ENCODE measurements around the gene SPRR2D.

The SPRR2D gene

DNA sequence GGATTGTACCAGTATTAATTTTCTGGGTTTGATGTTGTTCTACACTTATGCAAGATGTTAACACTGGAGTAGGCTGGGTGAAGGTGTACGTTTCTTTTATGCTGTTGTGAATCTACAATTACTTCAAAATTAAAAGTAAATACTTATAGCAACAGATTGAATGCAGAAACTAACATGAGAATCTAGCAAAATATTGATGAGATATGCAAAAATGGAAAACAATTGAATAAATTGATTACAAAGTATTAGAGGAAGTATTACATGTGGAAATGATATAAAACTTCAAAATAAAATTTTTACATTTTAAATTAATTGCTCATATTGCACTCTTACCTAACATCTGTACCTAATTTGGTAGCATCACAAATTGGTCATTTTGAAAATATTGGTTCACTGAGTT, 45.1 kb downstream of the SPRR2D start:
- TF ChIP-seq TAF1 (IDR thresholded peaks at IDR 0.05; ENCODE audit: borderline replicate concordance, insufficient read depth, low read length) (no peak), POLR2AphosphoS5 (IDR thresholded peaks at IDR 0.05; ENCODE audit: low read depth, low read length) (no peak), FOXP2 (optimal IDR thresholded peaks at IDR 0.05; ENCODE audit: borderline replicate concordance, extremely low read depth, extremely low read length, insufficient read depth) (no peak), SIN3A (IDR thresholded peaks at IDR 0.05; ENCODE audit: borderline replicate concordance, insufficient read depth, low read length) (no peak)
- TF ChIP-seq, protein P1, sequence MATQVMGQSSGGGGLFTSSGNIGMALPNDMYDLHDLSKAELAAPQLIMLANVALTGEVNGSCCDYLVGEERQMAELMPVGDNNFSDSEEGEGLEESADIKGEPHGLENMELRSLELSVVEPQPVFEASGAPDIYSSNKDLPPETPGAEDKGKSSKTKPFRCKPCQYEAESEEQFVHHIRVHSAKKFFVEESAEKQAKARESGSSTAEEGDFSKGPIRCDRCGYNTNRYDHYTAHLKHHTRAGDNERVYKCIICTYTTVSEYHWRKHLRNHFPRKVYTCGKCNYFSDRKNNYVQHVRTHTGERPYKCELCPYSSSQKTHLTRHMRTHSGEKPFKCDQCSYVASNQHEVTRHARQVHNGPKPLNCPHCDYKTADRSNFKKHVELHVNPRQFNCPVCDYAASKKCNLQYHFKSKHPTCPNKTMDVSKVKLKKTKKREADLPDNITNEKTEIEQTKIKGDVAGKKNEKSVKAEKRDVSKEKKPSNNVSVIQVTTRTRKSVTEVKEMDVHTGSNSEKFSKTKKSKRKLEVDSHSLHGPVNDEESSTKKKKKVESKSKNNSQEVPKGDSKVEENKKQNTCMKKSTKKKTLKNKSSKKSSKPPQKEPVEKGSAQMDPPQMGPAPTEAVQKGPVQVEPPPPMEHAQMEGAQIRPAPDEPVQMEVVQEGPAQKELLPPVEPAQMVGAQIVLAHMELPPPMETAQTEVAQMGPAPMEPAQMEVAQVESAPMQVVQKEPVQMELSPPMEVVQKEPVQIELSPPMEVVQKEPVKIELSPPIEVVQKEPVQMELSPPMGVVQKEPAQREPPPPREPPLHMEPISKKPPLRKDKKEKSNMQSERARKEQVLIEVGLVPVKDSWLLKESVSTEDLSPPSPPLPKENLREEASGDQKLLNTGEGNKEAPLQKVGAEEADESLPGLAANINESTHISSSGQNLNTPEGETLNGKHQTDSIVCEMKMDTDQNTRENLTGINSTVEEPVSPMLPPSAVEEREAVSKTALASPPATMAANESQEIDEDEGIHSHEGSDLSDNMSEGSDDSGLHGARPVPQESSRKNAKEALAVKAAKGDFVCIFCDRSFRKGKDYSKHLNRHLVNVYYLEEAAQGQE (IDR thresholded peaks at IDR 0.05; ENCODE audit: insufficient read depth in 1 of 2, low read depth in 2 of 2, low read length in 2 of 2), result no peak

DNA sequence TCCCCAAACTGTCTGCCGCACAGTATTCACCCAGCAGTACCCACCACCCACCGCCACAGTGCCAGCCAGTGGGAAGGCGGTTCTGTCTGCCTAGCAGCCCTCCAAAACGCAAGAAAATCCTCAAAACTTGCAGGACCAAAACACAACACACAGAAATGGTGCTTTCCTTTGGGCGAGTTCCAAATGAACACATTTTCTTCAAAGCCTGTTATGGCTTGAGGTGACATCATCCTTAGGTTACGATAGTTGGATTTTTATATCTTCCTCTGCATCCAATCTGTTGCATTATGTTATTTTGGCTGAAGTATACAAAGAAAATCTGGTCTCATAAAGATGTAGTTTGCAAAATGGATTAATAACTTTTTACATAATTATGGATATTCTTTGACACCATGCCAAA, 47.7 kb downstream of the SPRR2D start:
- TF ChIP-seq FOXP2 (optimal IDR thresholded peaks at IDR 0.05; ENCODE audit: borderline replicate concordance, extremely low read depth, extremely low read length, insufficient read depth) (no peak), POLR2AphosphoS5 (IDR thresholded peaks at IDR 0.05; ENCODE audit: low read depth, low read length) (no peak), TAF1 (IDR thresholded peaks at IDR 0.05; ENCODE audit: borderline replicate concordance, insufficient read depth, low read length) (no peak)

All from PFSK-1 (cell line).